LoVo (cell line): ENCODE data around the gene FGD6.
"Not testable (repeated sequence)": the region's sequence is repeated elsewhere in the genome, so short reads cannot be mapped to it uniquely, and the experiment has no call there.

Source experiments
- DNase-seq: peaks from one replicate; pipeline ENCODE4 v3.0.0-alpha.2; 2016; ENCODE audit warnings: low spot score

FGD6 gene

DNA sequence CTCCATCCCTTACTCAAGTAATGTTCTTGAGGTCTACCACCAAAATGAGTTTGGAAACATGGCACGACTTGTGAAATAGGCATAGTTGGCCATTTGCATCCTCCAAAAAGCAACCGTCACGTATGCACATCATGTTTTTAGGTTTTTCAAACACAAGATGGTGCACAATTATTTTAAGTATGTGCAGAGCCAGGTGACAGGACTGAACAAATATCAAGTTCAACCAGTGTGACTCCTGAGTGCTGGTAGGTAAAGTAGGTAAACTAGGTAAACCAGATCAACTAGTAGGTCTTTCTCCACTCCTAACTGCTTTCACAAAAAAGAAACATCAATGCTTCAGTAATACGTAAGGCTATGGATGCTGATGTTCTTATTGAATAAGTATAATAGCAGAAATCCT is 39.1 kb downstream of the FGD6 start:
- no peak for DNase-seq

GRCh38 chr12:95177201-95177768 is 40.0 kb downstream of the FGD6 start:
- no peak for DNase-seq

DNA sequence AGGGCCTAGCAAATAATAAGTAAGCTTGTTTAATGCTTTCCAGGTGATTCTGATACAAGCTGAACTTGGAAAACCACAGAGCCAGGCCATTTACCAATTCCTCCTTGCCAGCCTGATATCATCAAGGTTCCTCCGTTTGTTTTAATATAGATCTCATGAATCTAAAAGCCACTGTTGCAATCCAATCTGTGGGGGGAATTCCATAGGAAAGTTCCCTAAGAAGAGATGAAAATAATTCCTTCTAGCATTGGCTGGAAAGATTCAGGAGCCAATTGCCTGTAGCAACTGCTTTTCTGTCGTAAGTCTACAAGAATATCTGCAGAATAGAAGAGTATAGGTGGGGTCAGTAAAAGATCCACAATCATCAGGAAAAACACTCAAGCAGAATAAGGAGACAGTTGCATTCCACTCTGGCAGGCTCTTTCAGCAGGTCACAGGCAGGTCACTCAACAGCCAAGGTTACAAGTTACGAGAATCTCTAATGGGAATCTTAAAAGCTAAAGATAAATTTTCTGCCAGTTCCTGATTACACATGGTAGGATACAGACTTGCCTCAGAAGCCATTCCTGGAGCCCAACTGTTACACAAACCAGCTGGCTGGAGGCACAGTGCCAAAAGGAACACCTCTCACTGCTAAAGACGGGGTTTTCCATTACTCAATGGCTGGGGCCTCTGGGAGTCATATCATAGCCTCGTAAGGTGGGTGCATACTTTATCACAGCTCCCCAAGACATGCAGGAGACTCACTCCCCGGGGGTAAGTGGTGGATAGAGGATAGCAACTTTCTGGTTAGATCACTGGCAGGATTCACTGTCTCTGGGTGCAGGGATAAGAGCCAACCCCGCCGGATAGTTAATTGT is 43.6 kb downstream of the FGD6 start:
- no peak for DNase-seq

DNA sequence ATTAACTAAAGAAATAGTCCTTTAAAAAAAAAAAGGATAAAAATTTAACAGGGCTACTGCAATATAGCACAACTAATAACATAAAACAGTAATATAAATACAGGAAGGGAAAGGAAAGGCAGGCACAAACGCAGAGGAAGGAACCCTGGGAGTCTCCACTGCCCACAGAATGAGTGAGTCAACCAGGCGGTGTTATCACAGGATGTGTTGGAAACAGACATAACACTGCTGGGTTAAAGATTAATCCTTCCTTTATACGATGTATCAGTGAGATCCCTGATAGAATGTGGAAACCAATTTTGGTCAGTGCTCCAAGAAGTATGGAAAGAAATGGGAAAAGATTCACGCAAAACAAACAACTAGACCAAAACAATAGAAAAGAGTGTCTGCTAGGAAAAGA is 47.9 kb downstream of the FGD6 start:
- peak; percentile 84 for DNase-seq

GRCh38 chr12:95168746-95169145 is 48.5 kb downstream of the FGD6 start:
- no peak for DNase-seq

GRCh38 chr12:95164656-95165055 is 52.6 kb downstream of the FGD6 start:
- no peak for DNase-seq

GRCh38 chr12:95158919-95159318 is 58.3 kb downstream of the FGD6 start:
- DNase-seq = no peak

GRCh38 chr12:95151821-95152220 is 65.4 kb downstream of the FGD6 start:
- DNase-seq = no peak

DNA sequence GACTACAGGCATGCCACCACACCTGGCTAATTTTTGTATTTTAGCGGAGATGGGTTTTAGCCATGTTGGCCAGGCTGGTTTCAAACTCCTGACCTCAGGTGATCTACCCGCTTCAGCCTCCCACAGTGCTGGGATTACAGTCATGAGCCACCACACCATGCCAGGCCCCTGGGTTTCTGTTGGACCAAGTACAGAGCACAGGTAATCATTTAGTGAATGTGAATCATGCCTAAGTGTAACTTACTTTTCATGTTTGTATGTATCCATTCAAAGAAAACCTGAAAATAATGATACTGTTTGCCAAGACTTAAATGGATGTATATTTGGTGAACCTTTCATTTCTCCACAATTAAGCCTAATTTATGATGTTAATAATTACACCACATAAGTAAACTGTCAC is 65.9 kb downstream of the FGD6 start:
- no peak for DNase-seq

DNA sequence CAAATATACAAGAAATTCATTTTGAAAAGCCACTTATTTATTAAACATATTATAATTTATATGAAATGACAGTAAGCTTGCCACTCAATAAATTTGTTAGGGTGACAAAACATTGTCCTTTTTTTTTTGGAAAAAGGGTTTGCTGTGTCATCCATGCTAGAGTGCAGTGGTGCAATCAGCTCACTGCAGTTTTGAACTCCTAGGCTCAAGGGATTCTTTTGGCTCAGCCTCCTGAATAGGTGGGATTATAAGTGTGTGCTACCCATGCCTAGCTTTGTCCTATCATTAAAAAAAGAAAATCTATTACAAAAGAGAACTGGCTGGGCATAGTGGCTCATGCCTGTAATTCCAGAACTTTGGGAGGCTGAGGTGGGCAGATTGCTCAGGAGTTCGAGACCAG is 66.8 kb downstream of the FGD6 start:
- DNase-seq = no peak

GRCh38 chr12:95147866-95148265 is 69.4 kb downstream of the FGD6 start:
- DNase-seq = no peak

DNA sequence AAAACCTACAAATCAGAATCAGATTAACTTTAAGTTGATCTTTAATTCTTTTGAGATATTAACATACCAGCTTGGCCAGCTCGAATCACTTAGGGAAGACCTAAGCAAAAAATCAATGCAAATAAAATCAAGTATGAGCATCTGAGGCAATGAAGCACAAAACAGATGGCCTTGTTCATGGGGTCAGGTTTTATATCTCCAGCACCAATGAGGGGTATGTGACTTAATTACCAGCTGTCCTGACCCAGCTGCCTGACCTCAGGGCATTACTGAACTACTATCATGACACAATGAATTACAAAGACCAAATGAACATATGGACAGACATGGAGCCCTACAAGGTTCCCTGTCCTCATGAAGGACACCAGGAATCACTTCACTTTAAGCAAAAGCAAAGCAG is 70.5 kb downstream of the FGD6 start:
- no peak for DNase-seq

DNA sequence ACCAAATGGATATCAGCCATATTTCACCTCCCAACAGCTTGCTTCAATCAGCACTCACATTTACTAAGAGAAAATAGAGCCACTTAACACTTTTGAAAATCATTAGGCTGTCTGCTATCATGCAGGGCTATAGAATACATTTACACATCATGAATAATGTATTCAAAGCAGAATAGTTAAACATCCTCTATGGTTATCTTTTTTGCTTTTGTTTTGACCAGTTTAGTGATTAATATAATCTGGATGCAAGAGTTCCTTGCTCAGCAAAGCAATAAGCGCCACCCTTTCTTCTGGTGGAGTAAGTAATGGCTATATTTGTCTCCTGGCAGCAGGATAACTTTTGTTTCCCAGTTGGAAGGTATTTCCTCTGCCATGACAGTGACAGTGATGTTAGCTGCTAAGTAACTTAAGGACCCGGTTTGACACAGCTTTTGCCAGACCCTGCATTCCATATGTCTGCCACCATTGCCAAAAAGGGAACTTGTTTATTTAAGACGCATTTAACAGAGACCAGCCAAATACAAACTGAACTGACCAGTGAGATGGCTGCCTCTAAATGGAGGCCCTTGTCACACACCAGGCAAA is 73.6 kb downstream of the FGD6 start:
- no peak for DNase-seq

GRCh38 chr12:95142431-95143151 is 74.7 kb downstream of the FGD6 start:
- no peak for DNase-seq

- DNase-seq = no peak
Observed at GRCh38 chr12:95141310-95141709, 76.0 kb downstream of the FGD6 start.

DNA sequence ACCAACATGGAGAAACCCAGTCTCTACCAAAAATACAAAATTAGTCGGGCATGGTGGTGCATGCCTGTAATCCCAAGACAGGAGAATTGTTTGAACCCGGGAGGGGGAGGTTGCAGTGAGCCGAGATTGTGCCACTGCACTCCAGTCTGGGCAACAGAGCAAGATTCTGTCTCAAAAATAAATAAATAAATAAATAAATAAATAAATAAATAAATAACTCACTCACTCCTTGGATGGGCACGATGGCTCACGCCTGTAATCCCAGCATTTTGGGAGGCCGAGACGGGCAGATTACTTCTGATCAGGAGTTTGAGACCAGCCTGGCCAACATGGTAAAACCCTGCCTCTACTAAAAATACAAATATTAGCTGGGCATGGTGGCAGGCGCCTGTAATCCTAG is 79.2 kb downstream of the FGD6 start:
- DNase-seq = not testable (repeated sequence)

- DNase-seq = no peak
Observed at GRCh38 chr12:95136598-95136997, 80.7 kb downstream of the FGD6 start.

DNA sequence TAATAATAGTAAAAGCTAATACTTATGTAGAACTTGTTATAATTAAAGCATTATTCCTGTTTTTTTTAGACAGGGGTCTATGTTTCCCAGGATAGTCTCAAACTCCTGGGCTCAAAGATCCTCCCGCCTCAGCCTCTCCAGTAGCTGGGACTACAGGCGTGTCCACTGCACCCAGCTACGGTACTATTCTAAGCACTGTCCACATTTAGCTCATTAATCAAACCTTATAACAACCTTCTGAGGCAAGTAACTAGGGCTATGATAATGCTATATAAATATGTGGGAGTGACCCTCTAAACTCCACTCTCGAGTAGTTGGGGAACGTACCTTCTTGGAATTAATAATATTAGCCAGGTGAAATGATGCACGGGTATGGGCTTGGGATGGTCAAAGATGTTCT is 83.2 kb downstream of the FGD6 start:
- DNase-seq = no peak

- DNase-seq = no peak
Observed at GRCh38 chr12:95131589-95132340, 85.5 kb downstream of the FGD6 start.

DNA sequence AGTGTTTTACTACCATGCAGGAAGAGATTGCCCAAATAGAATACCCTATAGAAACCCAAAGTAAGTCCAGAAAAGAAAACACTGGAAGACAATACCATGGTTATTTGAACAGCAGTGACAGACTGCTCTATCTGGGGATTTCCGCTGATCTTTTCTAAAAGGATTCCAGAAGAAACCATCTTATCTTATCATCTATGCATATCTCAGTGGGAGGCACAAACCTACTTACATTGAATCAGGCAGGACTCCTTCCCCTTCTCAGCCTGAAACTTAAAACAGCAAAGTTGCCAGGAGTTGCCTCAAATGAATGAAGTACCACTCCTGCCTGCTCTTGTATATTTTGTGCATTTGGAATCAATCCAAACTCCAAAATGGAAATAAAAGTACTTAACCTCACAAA is 87.2 kb downstream of the FGD6 start:
- no peak for DNase-seq

DNA sequence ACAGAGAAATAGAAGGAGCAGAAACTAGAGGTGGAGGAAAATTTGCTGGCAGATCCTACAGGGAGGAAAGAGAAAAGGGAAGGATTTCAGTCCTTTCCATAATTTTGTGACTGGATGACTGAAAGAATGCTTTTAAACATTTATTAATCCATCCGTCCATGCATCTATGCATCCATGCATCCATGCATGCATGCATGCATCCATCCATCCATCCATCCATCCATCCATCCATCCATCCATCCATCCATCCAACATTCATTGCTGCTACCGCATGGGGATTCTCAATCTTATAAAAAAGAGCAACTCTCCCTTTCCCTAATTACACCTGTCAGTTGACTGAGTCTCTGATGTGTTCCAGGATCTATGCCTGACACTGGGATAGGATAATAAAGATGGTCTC is 88.2 kb downstream of the FGD6 start:
- no peak for DNase-seq

DNA sequence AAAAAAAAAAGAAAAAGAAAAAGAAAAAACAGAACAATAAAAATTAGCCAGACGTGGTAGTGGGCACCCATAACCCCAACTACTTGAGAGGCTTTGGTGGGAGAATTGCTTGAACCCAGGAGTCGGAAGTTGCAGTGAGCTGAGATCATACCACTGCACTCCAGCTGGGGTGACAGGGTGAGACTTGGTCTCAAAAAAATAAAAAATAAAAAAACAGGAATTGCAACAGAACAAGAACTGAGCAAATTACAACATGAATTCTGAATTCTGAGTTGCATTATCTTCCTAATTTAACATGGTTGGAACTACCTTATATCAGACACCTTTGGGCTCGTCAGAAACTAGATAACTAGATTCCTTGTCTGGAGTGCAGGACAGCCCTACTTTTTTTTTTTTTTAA is 90.5 kb downstream of the FGD6 start:
- DNase-seq = no peak
